A673 (cell line): ENCODE measurements around the gene CD163L1. TPM values are rescaled to one million over a fixed set of nuclear protein-coding genes. Genes with fewer than 3 reads are reported as not detected.

Experiments
- BruUV-seq: library from RNA; stranded (reverse); fragments of 400-500 nt; replicated peaks from 2 replicates; lab custom pipeline; 2021; lab: Mats Ljungman, UMichigan
- CTCF ChIA-PET: fragments of 300-600 bp; sonication (Branson Sonifier 250); formaldehyde crosslinking; loops from one replicate; lab custom pipeline; 2022; ENCODE audit warnings: antibody characterized with exemption; lab: Charles Lee
- POLR2A ChIA-PET: fragments of 300-600 bp; sonication (Branson Sonifier 250); formaldehyde crosslinking; loops from one replicate; lab custom pipeline; 2022; ENCODE audit warnings: antibody characterized with exemption; ENCODE audit not compliant: low non-redundant PET; lab: Charles Lee
- DNase-seq: peaks from one replicate; pipeline ENCODE4 v3.0.0-alpha.2; 2015; ENCODE audit warnings: low spot score
- H3K27ac ChIP-seq: fragments of 200-600 bp; sonication (generic); 2 replicates; pipeline ENCODE4 v1.5.1; 2016; ENCODE audit warnings: mixed run types, low read depth, mild to moderate bottlenecking, mixed read lengths, antibody characterized with exemption, low read length; ENCODE audit not compliant: poor library complexity, severe bottlenecking
- H3K27me3 ChIP-seq: fragments of 200-600 bp; sonication (generic); replicated peaks from 2 replicates; pipeline ENCODE4 v1.6.1; 2017; ENCODE audit warnings: mixed run types, low read depth, mild to moderate bottlenecking, mixed read lengths, antibody characterized with exemption, low read length; ENCODE audit not compliant: insufficient read depth, poor library complexity
- H3K36me3 ChIP-seq: fragments of 200-600 bp; sonication (generic); 2 replicates; pipeline ENCODE4 v1.6.1; 2016; ENCODE audit warnings: mixed run types, mild to moderate bottlenecking, mixed read lengths, antibody characterized with exemption, low read length; ENCODE audit not compliant: insufficient read depth, poor library complexity, severe bottlenecking
- H3K4me1 ChIP-seq: fragments of 200-600 bp; sonication (generic); 2 replicates; pipeline ENCODE4 v1.6.1; 2017; ENCODE audit warnings: mixed run types, mild to moderate bottlenecking, mixed read lengths, antibody characterized with exemption, low read length; ENCODE audit not compliant: insufficient read depth, poor library complexity, severe bottlenecking
- H3K4me3 ChIP-seq: fragments of 200-600 bp; sonication (generic); 2 replicates; pipeline ENCODE4 v1.5.1; 2016; ENCODE audit warnings: low read depth, mixed run types, mild to moderate bottlenecking, mixed read lengths, low read length; ENCODE audit not compliant: poor library complexity, severe bottlenecking
- H3K9me3 ChIP-seq: fragments of 200-600 bp; sonication (generic); 2 replicates; pipeline ENCODE4 v1.6.1; 2016; ENCODE audit warnings: mixed run types, low read depth, mild to moderate bottlenecking, mixed read lengths, antibody characterized with exemption, low read length; ENCODE audit not compliant: poor library complexity, severe bottlenecking
- CTCF ChIP-seq: fragments of 300-800, 200-600 bp; sonication (generic); conservative IDR thresholded peaks from 2 replicates; pipeline ENCODE4 v1.5.1; 2017; ENCODE audit warnings: low read depth, mild to moderate bottlenecking, antibody characterized with exemption, low read length, moderate library complexity, mixed read lengths
- EZH2 ChIP-seq: fragments of 200-600 bp; sonication (generic); IDR thresholded peaks from 2 replicates; pipeline ENCODE4 v1.6.1; 2017; ENCODE audit warnings: borderline replicate concordance, low read depth, mild to moderate bottlenecking, mixed read lengths, antibody characterized with exemption, low read length; ENCODE audit not compliant: poor library complexity, severe bottlenecking
- intact Hi-C: fragments of 100-400 bp; cut with micrococcal nuclease; formaldehyde crosslinking; loops from one replicate; pipeline ENCODE4 v1.10.0; 2022; ENCODE audit not compliant: unreplicated experiment
- total RNA-seq: library from RNA; stranded (reverse); gene quantifications from 2 replicates; pipeline ENCODE4 v1.2.3, GENCODE V29; 2021

Gene CD163L1
- total RNA-seq, 1 experiment from 2014 or later: 0.52 TPM

DNA sequence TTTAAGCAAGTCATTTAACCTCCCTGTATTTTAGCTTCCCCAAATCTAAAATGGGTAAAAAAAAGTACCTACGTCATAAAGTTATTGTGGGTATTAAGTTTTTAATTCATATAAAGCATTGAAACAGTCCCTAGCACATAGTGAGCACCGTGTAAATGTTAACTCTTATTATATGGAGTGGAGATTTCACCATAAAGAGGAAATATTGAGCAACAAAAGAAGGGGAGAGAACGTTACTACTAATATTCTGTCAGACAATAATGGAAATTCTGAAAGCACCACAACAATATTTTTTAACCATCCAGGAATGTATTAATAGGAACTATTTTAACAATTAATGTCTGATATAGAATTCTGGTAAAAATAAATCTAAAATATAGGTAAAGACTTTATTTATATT is 7.8 kb upstream of the CD163L1 start:
- Histone ChIP-seq H3K4me1 (no peaks in the 10 kb centered on the region), H3K9me3 (no peaks in the 10 kb centered on the region), H3K4me3 (no peak overlapping the region), H3K36me3 (no peaks in the 10 kb centered on the region), H3K27me3 (no peaks in the 10 kb centered on the region), H3K27ac (no peak overlapping the region)
- DNase-seq: no peak
- TF ChIP-seq CTCF: no peak
- TF ChIP-seq EZH2: no peak
- intact Hi-C loops: no loop called here
- POLR2A ChIA-PET: no interaction called here
- CTCF ChIA-PET: no interaction called here
- no TSS peak for BruUV-seq

DNA sequence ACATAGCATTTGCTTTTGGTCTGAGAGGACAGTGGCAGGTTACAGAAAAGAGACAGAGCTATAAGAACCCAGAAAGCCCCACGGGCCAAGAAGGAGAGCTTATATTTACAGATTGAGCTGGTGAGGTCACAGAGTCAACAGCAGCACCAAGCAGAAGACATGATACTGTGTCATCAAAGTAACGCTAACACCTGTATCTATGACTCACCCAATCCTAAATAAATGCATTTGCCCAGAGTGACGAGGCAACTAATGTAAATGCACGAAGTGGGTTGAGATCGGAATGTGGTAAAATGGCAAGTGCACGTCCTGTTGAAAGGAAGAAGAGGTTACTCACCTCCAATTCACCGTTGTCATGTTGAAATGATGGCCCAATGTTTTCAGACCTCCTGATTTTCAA is 6.7 kb upstream of the CD163L1 start:
- intact Hi-C loops: no loop called here
- ChIA-PET CTCF (no interaction called here), POLR2A (no interaction called here)

GRCh38 chr12:7448099-7448498 is 4.1 kb upstream of the CD163L1 start:
- CTCF ChIA-PET: no interaction called here
- no peaks in the 10 kb centered on the region for H3K9me3 ChIP-seq
- H3K36me3 ChIP-seq: no peaks in the 10 kb centered on the region
- BruUV-seq: no TSS peak
- POLR2A ChIA-PET: no interaction called here
- no peaks in the 10 kb centered on the region for H3K4me1 ChIP-seq
- TF ChIP-seq EZH2: no peak
- TF ChIP-seq CTCF: no peak
- no peak for DNase-seq
- intact Hi-C loops: no loop called here
- H3K27me3 ChIP-seq: no peaks in the 10 kb centered on the region
- H3K27ac ChIP-seq: no peak overlapping the region
- H3K4me3 ChIP-seq: no peak overlapping the region

More for the DNA sequence above, 6.7 kb upstream of the CD163L1 start:
- TF ChIP-seq CTCF (no peak), EZH2 (no peak)
- no TSS peak for BruUV-seq
- Histone ChIP-seq H3K4me3 (no peak overlapping the region), H3K4me1 (no peaks in the 10 kb centered on the region), H3K27ac (no peak overlapping the region), H3K36me3 (no peaks in the 10 kb centered on the region), H3K27me3 (no peaks in the 10 kb centered on the region), H3K9me3 (no peaks in the 10 kb centered on the region)
- DNase-seq: no peak
